H1 (cell line): ENCODE data around the gene H6PD. TPM values are rescaled to one million over a fixed set of nuclear protein-coding genes. Genes with fewer than 3 reads are reported as not detected.

Experiments
- CTCF ChIA-PET: fragments of 300-600 bp; sonication (Branson Sonifier 250); formaldehyde crosslinking; loops from one replicate; lab custom pipeline; 2021; ENCODE audit not compliant: partially characterized antibody; lab: Charles Lee
- POLR2A ChIA-PET: fragments of 300-600 bp; sonication (Branson Sonifier 250); formaldehyde crosslinking; loops from one replicate; lab custom pipeline; 2021; ENCODE audit warnings: inconsistent platforms; ENCODE audit not compliant: partially characterized antibody; lab: Charles Lee
- DNase-seq, 2 experiments: peaks; one replicate each; pipeline versions ENCODE4 v3.0.0 to v3.0.0-alpha.2; 2010 to 2022; ENCODE audit warnings: low spot score in 2 of 2, low read depth in 1 of 2, mixed read lengths in 1 of 2
- FAIRE-seq: peaks from 2 replicates; lab custom pipeline; 2011; peaks lifted over from hg19 to GRCh38; lab: Jason Lieb, UNC
- H2AFZ ChIP-seq: 2 replicates; pipeline ENCODE4 v1.8.1; 2012; ENCODE audit warnings: low read length, inconsistent platforms
- H2AK5ac ChIP-seq: 2 replicates; pipeline ENCODE4 v1.6.1; 2013; ENCODE audit warnings: low read depth, low read length
- H2BK120ac ChIP-seq: replicated peaks from 2 replicates; pipeline ENCODE3; 2013; ENCODE audit warnings: low read depth, low read length, inconsistent platforms
- H2BK12ac ChIP-seq: 2 replicates; pipeline ENCODE4 v1.6.1; 2013; ENCODE audit warnings: low read depth, low read length
- H2BK15ac ChIP-seq: 2 replicates; pipeline ENCODE4 v1.6.1; 2013; ENCODE audit warnings: low read length
- H2BK20ac ChIP-seq: 2 replicates; pipeline ENCODE4 v1.6.1; 2013; ENCODE audit warnings: low read length
- H2BK5ac ChIP-seq: 2 replicates; pipeline ENCODE4 v1.6.1; 2013; ENCODE audit warnings: low read depth, low read length
- H3K14ac ChIP-seq: 2 replicates; pipeline ENCODE4 v1.6.1; 2013; ENCODE audit warnings: inconsistent platforms; ENCODE audit not compliant: insufficient read length
- H3K18ac ChIP-seq: 2 replicates; pipeline ENCODE4 v1.6.1; 2013; ENCODE audit warnings: low read length; ENCODE audit errors: extremely low read depth
- H3K23ac ChIP-seq: 2 replicates; pipeline ENCODE4 v1.6.1; 2013; ENCODE audit warnings: inconsistent platforms; ENCODE audit not compliant: insufficient read length
- H3K23me2 ChIP-seq: 2 replicates; pipeline ENCODE4 v1.6.1; 2013; ENCODE audit warnings: low read depth, low read length
- H3K27ac ChIP-seq: 2 replicates; pipeline ENCODE4 v1.6.1; 2011; ENCODE audit warnings: low read depth, low read length, inconsistent platforms
- H3K27me3 ChIP-seq, 4 experiments: replicated peaks in 1 of 4; 1 replicate in 1 of 4; 2 replicates in 3 of 4; pipeline versions ENCODE4 v1.6.1 to v1.8.1; 2011 to 2013; ENCODE audit warnings: low read length in 3 of 4, mild to moderate bottlenecking in 3 of 4, inconsistent platforms in 2 of 4, mixed read lengths in 2 of 4, moderate library complexity in 1 of 4; ENCODE audit not compliant: control insufficient read depth in 3 of 4, insufficient read depth in 3 of 4; ENCODE audit errors: extremely low read depth in 1 of 4
- H3K36me3 ChIP-seq, 4 experiments: 2 replicates each; pipeline versions ENCODE4 v1.6.1 to v1.8.1; 2011 to 2013; ENCODE audit warnings: mild to moderate bottlenecking in 4 of 4, low read length in 3 of 4, moderate library complexity in 2 of 4, control low read depth in 1 of 4, inconsistent platforms in 1 of 4; ENCODE audit not compliant: insufficient read depth in 4 of 4, control insufficient read depth in 2 of 4
- H3K4ac ChIP-seq: replicated peaks from 2 replicates; pipeline ENCODE3; 2013; ENCODE audit warnings: low read length, low read depth, mixed read lengths, inconsistent platforms; ENCODE audit not compliant: insufficient read length
- H3K4me1 ChIP-seq, 4 experiments: replicated peaks in 1 of 4; 1 replicate in 1 of 4; 2 replicates in 3 of 4; pipeline versions ENCODE4 v1.6.1 to v1.8.1; 2011 to 2013; ENCODE audit warnings: low read length in 3 of 4, inconsistent platforms in 2 of 4, mixed read lengths in 1 of 4; ENCODE audit not compliant: insufficient read depth in 4 of 4, control insufficient read depth in 3 of 4
- H3K4me2 ChIP-seq, 2 experiments: 2 replicates each; pipeline versions ENCODE4 v1.6.1 to v1.8.1; 2011 to 2013; ENCODE audit warnings: low read depth in 2 of 2, low read length in 2 of 2, control low read depth in 1 of 2, inconsistent platforms in 1 of 2, mild to moderate bottlenecking in 1 of 2; ENCODE audit not compliant: insufficient read depth in 1 of 2
- H3K4me3 ChIP-seq, 4 experiments: fragments of 200-600, 300-600 bp in 1 of 4; sonication (generic), shearing (Covaris generic), sonication (Bioruptor Twin) in 1 of 4; 2 replicates each; pipeline versions ENCODE4 v1.5.1 to v1.8.1; 2011 to 2016; ENCODE audit warnings: low read length in 4 of 4, low read depth in 3 of 4, control low read depth in 2 of 4, inconsistent platforms in 2 of 4, mild to moderate bottlenecking in 2 of 4, mixed read lengths in 1 of 4, moderate library complexity in 1 of 4; ENCODE audit not compliant: insufficient read depth in 2 of 4; ENCODE audit errors: extremely low read depth in 1 of 4
- H3K56ac ChIP-seq: replicated peaks from 2 replicates; pipeline ENCODE3; 2013; ENCODE audit warnings: low read depth, mild to moderate bottlenecking, mixed read lengths, low read length, inconsistent platforms; ENCODE audit not compliant: insufficient read length
- H3K79me1 ChIP-seq: 2 replicates; pipeline ENCODE4 v1.6.1; 2013; ENCODE audit warnings: low read depth, low read length, control low read depth
- H3K79me2 ChIP-seq, 2 experiments: 2 replicates each; pipeline versions ENCODE4 v1.6.1 to v1.8.1; 2012 to 2013; ENCODE audit warnings: low read length in 2 of 2, mild to moderate bottlenecking in 2 of 2, inconsistent platforms in 1 of 2; ENCODE audit not compliant: insufficient read depth in 2 of 2, control insufficient read depth in 1 of 2
- H3K9ac ChIP-seq, 4 experiments: replicated peaks in 1 of 4; 1 replicate in 1 of 4; 2 replicates in 3 of 4; pipeline versions ENCODE4 v1.6.1 to v1.8.1; 2011 to 2013; ENCODE audit warnings: low read depth in 3 of 4, low read length in 3 of 4, control low read depth in 2 of 4, mild to moderate bottlenecking in 2 of 4, moderate library complexity in 2 of 4, inconsistent platforms in 1 of 4; ENCODE audit errors: extremely low read depth in 1 of 4
- H3K9me3 ChIP-seq, 2 experiments: 2 replicates each; pipeline versions ENCODE4 v1.6.1 to v1.8.1; 2012 to 2013; ENCODE audit warnings: mild to moderate bottlenecking in 2 of 2, moderate library complexity in 2 of 2, control low read depth in 1 of 2, inconsistent platforms in 1 of 2, low read depth in 1 of 2, low read length in 1 of 2, mixed read lengths in 1 of 2; ENCODE audit not compliant: insufficient read depth in 2 of 2
- H4K20me1 ChIP-seq, 2 experiments: replicated peaks in 1 of 2; 2 replicates each; pipeline versions ENCODE3 to v1.8.1; 2011 to 2013; ENCODE audit warnings: inconsistent platforms in 2 of 2, low read length in 2 of 2, mild to moderate bottlenecking in 1 of 2; ENCODE audit not compliant: insufficient read depth in 2 of 2, control insufficient read depth in 1 of 2
- H4K5ac ChIP-seq: 2 replicates; pipeline ENCODE4 v1.6.1; 2013; ENCODE audit warnings: low read length, low read depth, mixed read lengths, inconsistent platforms; ENCODE audit not compliant: insufficient read length
- H4K8ac ChIP-seq: 2 replicates; pipeline ENCODE4 v1.8.0; 2013; ENCODE audit warnings: mild to moderate bottlenecking, moderate library complexity, low read length, inconsistent platforms; ENCODE audit not compliant: insufficient read depth; ENCODE audit errors: extremely low read depth
- H4K91ac ChIP-seq: replicated peaks from 2 replicates; pipeline ENCODE3; 2013; ENCODE audit warnings: low read length, mixed read lengths, inconsistent platforms; ENCODE audit not compliant: insufficient read length
- CBX5 ChIP-seq: fragments of 300-800, 300-1000 bp; sonication (generic); IDR thresholded peaks from 2 replicates; pipeline ENCODE4 v1.7.1; 2016; ENCODE audit warnings: antibody characterized with exemption, low read length, low read depth
- PHF8 ChIP-seq: fragments of 200-600 bp; sonication (generic); conservative IDR thresholded peaks from 2 replicates; pipeline ENCODE4 v1.7.1; 2012; ENCODE audit warnings: low read depth, mild to moderate bottlenecking, inconsistent platforms, low read length, moderate library complexity
- POLR2A ChIP-seq, 2 experiments: IDR thresholded peaks; 1 replicate in 1 of 2; 2 replicates in 1 of 2; pipeline ENCODE4 v1.6.1; 2011; ENCODE audit warnings: low read depth in 2 of 2, low read length in 2 of 2, mild to moderate bottlenecking in 2 of 2; ENCODE audit errors: control extremely low read depth in 1 of 2
- RBBP5 ChIP-seq: IDR thresholded peaks from 2 replicates; pipeline ENCODE4 v1.7.1; 2012; ENCODE audit warnings: low read depth, mild to moderate bottlenecking, inconsistent platforms, low read length, moderate library complexity, borderline replicate concordance
- RFX5 ChIP-seq: IDR thresholded peaks from 2 replicates; pipeline ENCODE4 v1.6.1; 2011; ENCODE audit warnings: low read depth, low read length, improper control_type of control experiment, borderline replicate concordance
- WGBS, 2 experiments: shearing (Covaris generic) in 1 of 2; methylation state at CpG; one replicate each; pipeline versions ENCODE4 v1.1.6 to v1.1.7; 2013 to 2015; ENCODE audit warnings: low lambda C conversion rate in 2 of 2, mixed read lengths in 2 of 2, inconsistent platforms in 1 of 2, low coverage in 1 of 2, missing lambda C conversion rate in 1 of 2; ENCODE audit not compliant: insufficient replicate concordance in 2 of 2, insufficient coverage in 1 of 2, insufficient read length in 1 of 2; ENCODE audit errors: extremely low coverage in 1 of 2, missing lambda C conversion rate in 1 of 2; 5-methylcytosine and 5-hydroxymethylcytosine counted together
- polyA plus RNA-seq, 7 experiments: library from polyadenylated mRNA; depleted of rRNA in 3 of 7; stranded (reverse) in 5 of 7; unstranded in 2 of 7; fragments of >200 nt in 5 of 7; fragments of 200-250 nt in 2 of 7; gene quantifications; 1 replicate in 5 of 7; 2 replicates in 1 of 7; 4 replicates in 1 of 7; pipeline versions ENCODE4 v1.2.1 to v1.2.3, GENCODE V29; 2011 to 2013; ENCODE audit warnings: missing spikeins in 2 of 7, mixed read lengths in 2 of 7
- total RNA-seq: library from RNA; stranded (reverse); fragmentation: NEBNext Ultra II Directional; extraction: Animal tissue kit (Norgen Biotek cat#: 25700); gene quantifications from 2 replicates; pipeline ENCODE4 v1.2.1, GENCODE V29; 2021

H6PD gene
- total and polyA plus RNA-seq, 2 of the 8 experiments (the other 6 are each of a cell fraction or from before 2014, with no cell fraction given) = 3.6 to 3.8 TPM

GRCh38 chr1:9235096-9235459, 504 bp downstream of the H6PD start:
- FAIRE-seq (no peak), DNase-seq (no peak)
- Histone ChIP-seq H3K18ac (peak overlapping the region; percentile 19; the same call in 1 of the 2 replicates), H3K9me3 (no peaks in the 10 kb centered on the region), H3K14ac (no peak overlapping the region), H2BK15ac (no peak overlapping the region), H3K9ac (peak overlapping the region in 3 of 4 experiments; percentile 42 to 89 (median 81); a peak in 5 of 7 replicates), H3K23ac (no peak overlapping the region), H3K56ac (no peak overlapping the region), H4K5ac (no peak overlapping the region), H4K20me1 (no peaks in the 10 kb centered on the region), H2BK5ac (no peak overlapping the region; the same call in 1 of the 2 replicates), H3K4me3 (peak overlapping the region; percentile 54 to 77 (median 60)), H2BK12ac (no peak overlapping the region), H2AFZ (peak overlapping the region; percentile 73; the same call in 1 of the 2 replicates), H3K4me1 (peaks cover 3 to 8% (median 6%) of the 10 kb centered on the region in 4 experiments; a peak in 6 of 7 replicates), H4K8ac (no peak overlapping the region), H2AK5ac (no peak overlapping the region), H2BK20ac (no peak overlapping the region), H3K79me1 (no peaks in the 10 kb centered on the region), H3K4me2 (peak overlapping the region; percentile 45 to 81), H3K79me2 (no peaks in the 10 kb centered on the region), H3K27ac (peak overlapping the region; percentile 67; the same call in 1 of the 2 replicates), H3K4ac (no peak overlapping the region), H2BK120ac (no peak overlapping the region), H3K23me2 (peaks cover 5% of the 10 kb centered on the region; the same call in 1 of the 2 replicates), H3K27me3 (no peaks in the 10 kb centered on the region), H3K36me3 (no peaks in the 10 kb centered on the region), H4K91ac (peak overlapping the region; percentile 34)
- 3% methylated on average over 28 of the region's 28 CpGs; no CpG with 5 or more reads in 1 of the 2 experiments for WGBS, 2 experiments
- no peak for TF ChIP-seq PHF8
- TF ChIP-seq RBBP5 = no peak; the same call in 1 of the 2 replicates
- TF ChIP-seq POLR2A (IDR thresholded peaks at IDR 0.05; ENCODE audit: control extremely low read depth in 1 of 2, low read depth in 2 of 2, low read length in 2 of 2) = no peak; a peak in 1 of 3 replicates
- TF ChIP-seq CBX5 = no peak
- no peak for TF ChIP-seq RFX5
- ChIA-PET POLR2A (interaction anchor here (0.8 to 2.7 kb wide), 3 partner anchors 12 to 17 kb away, joined by 3 to 8 read pairs (median 8); no protein-coding TSS in a partner anchor), CTCF (interaction anchor here (0.6 to 11.9 kb wide), 15 partner anchors 10 to 220 kb away, joined by 3 to 127 read pairs (median 4); no protein-coding TSS in a partner anchor)
